Erythroblast (primary cell): ENCODE results near the gene PPM1K.
"Not testable (repeated sequence)": the region's sequence is repeated elsewhere in the genome, so short reads cannot be mapped to it uniquely, and the experiment has no call there.

Experiments
- DNase-seq, 2 experiments: peaks; one replicate each; lab custom pipeline; 2025; lab: John Stamatoyannopoulos, UW
- GATA1 ChIP-seq: IDR thresholded peaks from 2 replicates; pipeline ENCODE4 v1.6.1; 2011; ENCODE audit warnings: low read depth, mild to moderate bottlenecking, control low read depth, low read length, moderate library complexity
- POLR2A ChIP-seq: IDR thresholded peaks from 2 replicates; pipeline ENCODE4 v1.6.1; 2011; ENCODE audit warnings: mild to moderate bottlenecking, low read length

Gene PPM1K

DNA sequence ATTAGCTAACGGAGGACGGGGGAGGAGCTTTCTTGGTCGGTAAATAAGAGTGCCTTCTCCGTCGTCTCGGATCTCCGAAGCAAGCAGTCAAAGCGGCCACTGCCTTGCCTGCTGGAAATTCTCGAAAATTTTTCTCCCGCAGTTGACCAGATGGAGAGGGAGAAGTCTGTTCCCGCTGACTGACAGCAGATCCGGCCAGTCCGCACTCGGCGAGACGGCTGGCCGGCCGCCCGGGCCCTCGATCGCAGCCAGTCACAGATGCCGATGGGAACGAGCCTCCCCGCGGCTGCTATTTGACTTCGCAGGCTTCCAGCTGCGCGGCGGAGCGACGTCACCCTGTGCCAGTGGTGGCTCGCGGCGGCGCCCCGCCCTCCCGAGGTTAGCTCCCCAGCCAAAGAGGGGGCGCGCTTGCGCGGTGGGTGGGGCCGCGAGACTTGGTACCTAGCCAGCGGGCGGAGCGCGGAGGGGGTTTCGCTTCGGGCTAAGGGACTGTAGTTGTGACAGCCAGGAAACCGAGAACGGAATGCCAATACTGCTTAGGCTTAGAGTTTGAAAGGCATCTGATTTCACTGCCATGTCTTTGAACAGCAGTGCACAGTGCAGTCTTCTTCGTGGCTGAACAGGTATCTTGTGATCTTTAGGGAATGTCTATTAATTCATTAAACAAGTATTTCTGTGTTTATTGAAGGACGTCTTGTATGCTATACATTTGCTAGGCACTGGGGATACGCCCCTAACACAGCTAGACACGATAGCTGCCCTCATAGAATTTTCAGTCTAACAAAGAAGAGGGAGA, at the start of gene PPM1K:
Gene PPM1K, minus strand, starts transcription at position 123 of the 796 bp plus-strand sequence. CDS start 5,978 bp downstream, outside the sequence.
- peak; percentile 76 for TF ChIP-seq POLR2A
- TF ChIP-seq GATA1 = no peak

DNA sequence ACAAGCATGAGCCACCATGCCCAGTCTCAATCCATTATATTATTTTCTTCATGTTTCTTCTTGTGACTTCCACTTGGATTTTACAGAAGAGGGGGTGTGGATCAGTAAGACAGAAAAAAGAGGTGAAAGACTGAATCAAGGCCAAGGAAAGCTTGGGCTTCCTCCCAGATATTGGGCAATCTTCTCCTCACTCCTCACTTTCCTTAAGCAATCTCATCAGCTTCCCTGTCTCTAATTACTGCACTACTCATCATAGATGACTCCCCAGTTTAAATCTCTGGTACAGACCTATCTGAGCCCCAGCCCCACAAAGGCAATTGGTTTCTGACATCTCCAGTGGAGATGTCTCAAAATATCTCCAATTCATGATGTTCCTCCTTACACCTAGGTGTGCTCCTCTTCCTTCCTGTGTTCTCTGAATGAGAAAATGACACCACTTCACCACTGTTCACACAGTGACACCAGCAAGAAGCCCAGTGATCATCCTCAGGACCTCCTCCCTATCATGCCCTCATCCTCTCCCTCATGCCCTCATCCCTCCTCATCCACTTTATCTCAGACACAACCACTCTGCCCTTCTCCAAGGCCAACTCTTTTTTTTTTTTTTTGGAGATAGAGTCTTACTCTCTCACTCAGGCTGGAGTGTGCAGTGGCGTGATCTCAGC, 49.5 kb upstream of the PPM1K start:
- TF ChIP-seq POLR2A = no peak
- TF ChIP-seq GATA1 = no peak
- no peak for DNase-seq

More for the DNA sequence above, at the start of gene PPM1K:
- DNase-seq = peak; percentile 99

DNA sequence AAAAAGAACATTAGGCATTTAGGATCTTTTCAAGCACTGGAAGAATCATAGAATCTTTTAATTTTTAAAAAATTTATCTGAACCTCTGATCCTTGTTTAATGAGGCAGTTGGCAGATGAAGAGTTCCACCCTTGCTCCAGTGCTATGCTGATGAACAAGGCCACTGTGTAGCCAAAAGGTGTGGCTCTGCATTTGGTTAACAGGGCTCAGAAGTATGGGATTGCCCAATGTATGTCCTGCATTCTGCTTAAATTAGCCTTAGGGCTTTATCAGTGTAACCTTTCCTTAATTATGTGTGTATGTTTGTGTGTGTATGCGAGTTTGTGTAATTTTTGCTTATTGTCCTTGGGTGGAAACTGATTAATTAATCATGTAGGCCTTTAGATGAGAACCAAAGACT, 43.3 kb upstream of the PPM1K start:
- DNase-seq = no peak

DNA sequence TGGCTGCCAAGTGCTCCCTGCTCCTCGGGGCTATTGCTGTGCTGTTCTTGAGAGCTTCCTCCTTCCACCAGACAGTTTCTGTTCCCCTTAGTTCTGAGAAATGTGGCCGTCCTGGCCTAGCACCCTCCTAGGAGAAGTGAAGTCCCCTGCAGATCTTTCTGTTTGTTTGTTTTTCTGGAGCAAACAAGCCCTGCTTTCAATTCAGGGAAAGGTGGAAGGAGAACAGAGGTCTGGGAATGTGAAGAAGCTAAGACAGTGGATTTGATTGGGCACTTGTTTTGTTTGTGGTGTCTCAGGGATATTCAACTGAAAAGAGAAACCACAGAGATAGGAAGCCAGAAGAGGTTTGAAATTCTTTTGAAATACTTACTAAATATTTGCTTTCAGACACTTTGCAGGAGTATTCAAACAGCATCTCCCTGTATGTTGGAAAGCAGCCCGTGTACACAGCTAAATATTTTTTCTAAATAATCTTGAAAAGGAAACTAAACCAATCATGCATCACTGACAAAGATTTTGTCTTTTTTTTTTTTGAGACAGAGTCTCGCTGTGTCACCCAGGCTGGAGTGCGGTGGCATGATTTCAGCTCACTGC, 36.5 kb upstream of the PPM1K start:
- TF ChIP-seq GATA1 = no peak
- TF ChIP-seq POLR2A = no peak
- peak in 1 of 2 experiments; percentile 2 for DNase-seq

More for the DNA sequence above, 43.3 kb upstream of the PPM1K start:
- TF ChIP-seq POLR2A (no peak), GATA1 (no peak)

DNA sequence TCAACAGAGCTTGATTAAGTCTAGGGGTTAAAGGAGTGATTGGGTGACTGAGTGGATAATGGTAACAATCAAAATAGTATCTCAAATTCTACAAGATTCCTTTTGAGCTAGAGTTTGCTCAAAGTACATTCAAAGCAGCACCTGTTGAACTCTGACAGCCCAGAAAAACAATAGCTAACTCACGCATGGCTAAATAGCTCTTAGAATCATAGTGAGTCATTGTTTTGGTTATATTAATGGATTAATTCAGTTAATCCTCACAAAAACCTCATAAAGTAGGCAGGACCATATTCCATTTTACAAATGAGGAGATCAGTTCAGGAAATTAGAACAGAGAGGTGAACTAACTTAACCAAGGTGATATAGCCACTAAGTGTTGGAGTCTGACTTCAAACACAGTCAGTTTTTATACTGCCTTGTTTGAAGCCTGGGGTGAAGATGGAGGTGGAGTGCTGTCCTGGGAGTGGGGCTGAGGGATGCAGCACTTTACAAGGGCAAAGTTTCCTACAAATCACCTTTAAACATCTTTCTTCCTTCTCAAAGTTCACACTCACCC, 35.9 kb upstream of the PPM1K start:
- TF ChIP-seq POLR2A (no peak), GATA1 (no peak)
- DNase-seq = no peak

DNA sequence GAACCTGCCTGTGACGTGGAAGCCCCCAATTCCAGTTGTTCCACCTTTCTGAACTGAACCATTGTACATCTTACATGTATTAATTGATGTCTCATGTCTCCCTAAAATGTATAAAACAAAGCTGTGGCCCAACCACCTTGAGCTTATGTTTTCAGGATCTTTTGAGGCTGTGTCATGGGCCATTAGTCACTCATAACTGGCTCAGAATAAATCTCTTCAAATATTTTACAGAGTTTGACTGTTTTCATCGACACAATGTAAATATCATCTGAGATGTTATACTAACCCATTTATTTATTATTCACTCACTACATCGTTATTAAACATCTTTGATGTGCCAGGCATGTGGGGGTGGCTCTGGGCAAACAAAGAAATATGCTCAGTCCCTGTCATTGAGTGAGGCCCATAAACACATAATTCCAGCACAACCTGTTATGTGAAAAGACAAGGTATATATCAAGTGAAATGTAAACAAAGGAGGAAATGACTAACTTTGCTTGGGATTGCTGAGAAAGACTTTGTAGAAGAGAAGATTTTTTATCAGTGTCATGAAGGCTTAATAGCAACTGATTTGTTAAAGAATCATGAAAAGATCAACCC, 34.5 kb upstream of the PPM1K start:
- DNase-seq = no peak
- TF ChIP-seq GATA1 (no peak), POLR2A (no peak)

DNA sequence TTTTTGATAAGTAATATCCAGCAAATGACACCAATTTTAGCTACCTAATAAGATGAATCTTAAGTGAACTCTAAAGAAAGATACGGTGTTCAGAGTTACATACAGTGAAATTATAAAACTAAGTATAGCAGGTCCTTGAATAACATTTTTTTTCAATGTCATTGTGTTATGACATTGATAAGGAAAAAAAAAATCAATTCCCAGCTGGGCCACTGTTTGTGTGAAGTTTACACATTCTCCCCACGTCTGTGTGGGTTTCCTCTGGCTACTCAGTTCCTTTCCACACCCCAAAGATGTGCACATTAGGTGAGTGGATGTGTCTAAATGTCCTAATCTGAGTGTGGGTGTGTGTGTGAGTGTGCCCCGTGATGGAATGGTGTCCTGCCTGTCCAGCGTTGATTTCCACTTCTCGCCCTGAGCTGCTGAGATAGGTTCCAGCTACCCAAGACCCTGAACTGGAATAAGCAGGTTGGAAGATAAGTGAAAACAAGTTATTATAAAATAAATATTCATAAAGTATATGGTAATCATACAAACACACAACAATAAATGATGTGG, 31.2 kb upstream of the PPM1K start:
- no peak for DNase-seq
- no peak for TF ChIP-seq GATA1
- TF ChIP-seq POLR2A = no peak

DNA sequence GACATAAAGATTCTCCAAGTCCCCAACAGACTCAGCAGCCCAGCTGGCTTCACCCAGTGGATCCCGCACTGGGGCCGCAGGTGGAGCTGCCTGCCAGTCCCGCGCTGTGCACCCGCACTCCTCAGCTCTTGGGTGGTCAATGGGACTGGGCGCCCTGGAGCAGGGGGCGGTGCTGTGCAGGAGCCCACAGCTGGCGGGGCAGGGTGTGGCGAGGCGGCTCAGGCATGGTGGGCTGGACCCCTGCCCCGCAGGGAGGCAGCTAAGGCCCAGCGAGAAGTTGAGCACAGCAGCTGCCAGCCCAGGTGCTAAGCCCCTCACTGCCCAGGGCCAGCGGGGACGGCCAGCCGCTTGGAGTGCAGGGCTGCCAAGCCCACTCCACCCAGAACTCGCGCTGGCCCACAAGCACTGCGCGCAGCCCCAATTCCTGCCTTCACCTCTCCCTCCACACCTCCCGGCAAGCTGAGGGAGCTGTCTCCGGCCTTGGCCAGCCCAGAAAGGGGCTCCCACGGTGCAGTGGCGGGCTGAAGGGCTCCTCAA, 28.8 kb upstream of the PPM1K start:
- not testable (repeated sequence) for DNase-seq

DNA sequence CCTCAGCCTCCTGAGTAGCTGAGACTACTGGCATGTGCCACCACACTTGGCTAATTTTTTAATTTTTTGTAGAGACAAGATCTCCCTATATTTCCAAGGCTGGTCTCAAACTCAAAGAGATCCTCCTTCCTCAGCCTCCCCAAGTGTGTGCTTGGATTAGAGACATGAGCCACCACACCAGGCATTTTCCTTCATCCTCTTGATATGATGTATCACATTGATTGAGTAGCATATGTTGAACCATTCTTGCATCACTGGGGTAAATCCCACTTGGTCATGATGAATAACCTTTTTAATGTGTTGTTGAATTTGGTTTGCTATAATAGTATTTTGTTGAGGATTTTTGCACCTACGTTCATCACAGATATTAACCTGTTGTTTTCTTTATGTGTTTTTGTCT, 24.2 kb upstream of the PPM1K start:
- TF ChIP-seq POLR2A (no peak), GATA1 (no peak)
- peak in 1 of 2 experiments; percentile 6 for DNase-seq

DNA sequence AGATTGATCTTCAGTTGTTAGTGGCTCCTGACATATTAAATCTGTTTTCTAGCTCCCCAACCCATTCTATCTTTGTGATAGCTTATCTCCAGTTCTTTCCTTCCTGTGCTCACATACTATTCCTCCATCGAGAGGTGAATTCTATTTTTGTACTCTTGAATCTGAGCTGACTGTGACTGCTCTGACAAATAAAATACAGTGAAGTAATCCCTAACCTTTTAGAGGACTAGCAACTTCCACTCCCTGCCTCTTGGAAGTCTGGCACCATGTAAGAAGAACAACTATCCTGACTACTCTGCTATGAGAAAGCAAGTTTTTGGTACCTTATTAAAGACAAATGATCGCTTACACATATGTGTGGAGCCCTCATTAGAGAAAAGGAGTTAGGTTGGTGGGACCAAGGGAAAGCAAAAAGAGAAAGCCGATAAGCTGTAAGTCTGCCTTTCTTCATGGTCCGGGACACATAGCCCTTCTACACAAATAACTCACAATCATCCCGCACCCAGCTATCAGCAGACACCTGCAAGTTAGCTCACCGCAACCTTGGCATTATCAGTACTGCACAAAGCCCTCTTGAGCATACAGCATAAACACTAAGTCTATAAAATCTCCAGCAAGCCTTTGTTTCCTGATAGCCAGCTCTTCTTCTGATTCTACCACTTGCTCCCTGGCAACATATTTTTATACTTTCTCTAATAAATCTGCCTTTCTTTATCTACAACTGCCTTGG, 13.5 kb upstream of the PPM1K start:
- DNase-seq = peak in 1 of 2 experiments; percentile 24
- TF ChIP-seq GATA1 (no peak), POLR2A (no peak)

DNA sequence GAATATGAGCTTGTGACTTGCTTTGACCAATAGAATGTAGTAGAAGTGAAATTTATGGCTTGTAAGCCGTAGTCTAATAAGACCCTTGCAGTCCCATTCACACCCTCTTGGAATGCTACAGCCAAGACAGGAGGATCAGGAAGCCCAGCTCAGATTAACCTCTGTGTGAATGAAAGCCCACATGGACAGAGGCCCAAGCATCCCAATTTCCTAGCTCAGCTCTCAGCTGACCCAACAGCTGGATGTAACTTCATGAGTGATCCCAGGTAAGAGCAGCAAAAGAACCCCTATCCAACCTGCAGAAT, 12.8 kb upstream of the PPM1K start:
- TF ChIP-seq POLR2A = no peak
- no peak for DNase-seq

DNA sequence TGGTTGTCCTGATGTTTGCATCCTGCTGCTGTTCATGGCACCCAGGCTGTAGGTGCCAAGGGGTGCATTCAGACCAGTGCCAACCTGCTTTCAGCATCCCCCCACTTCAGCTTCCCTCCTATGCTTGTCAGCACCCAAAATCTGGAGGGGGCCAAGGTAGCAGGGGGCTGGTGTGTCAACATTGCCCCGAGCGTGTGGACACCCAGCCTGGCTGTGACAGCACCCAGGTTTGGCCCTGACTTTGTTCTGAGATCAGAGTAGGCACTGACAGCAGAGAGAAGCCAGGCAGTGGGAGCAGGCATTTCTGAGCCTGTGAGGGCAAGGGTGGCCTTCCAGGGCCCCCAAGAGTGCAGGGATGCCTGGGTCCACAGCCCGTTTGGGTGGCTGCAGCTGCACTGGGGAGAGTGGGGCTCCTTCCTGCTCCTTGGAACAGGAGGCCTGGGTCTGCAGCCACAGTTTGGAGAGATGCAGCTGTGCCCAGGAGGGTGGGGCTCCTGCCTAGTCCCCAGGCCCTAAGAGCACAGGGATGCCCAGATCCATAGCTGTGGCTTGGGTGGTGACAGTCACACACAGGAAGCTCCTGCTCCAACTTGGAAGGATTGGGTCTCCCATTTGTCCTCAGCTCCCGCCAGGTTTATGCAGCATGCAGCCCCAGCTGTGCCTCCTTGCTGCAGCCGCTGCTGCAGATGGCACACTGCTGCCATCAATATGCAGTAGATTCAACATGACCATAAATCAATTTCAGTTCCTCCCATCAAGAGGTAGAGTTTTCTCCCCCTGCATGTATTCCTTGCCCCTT, 12.3 kb upstream of the PPM1K start:
- TF ChIP-seq GATA1 (no peak), POLR2A (no peak)
- DNase-seq = no peak

DNA sequence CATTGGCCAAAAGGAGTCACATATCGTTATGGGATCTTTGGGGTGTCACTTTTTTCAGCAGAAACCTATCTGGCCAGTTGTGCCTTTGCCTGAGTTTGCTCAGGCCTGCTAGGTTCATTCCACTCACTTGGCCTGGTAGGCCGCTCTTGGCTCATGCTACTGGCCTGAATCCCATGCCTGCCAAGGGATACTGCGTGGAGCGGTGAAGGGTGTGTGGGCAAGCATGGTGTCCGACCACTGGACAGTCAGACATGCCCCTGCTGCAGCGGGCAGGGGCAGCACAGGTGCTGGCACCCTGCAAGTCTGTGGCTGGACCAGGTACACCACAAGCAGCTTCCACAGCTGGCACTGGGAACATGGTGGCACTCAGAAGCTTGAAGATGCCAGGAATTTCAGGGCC, 11.3 kb upstream of the PPM1K start:
- DNase-seq = no peak
- TF ChIP-seq GATA1 = no peak
- no peak for TF ChIP-seq POLR2A
